H1 (cell line): ENCODE data around the gene OR2D2. TPM values are rescaled to one million over a fixed set of nuclear protein-coding genes. Genes with fewer than 3 reads are reported as not detected.

Source experiments
- CTCF ChIA-PET: fragments of 300-600 bp; sonication (Branson Sonifier 250); formaldehyde crosslinking; loops from one replicate; lab custom pipeline; 2021; ENCODE audit not compliant: partially characterized antibody; lab: Charles Lee
- POLR2A ChIA-PET: fragments of 300-600 bp; sonication (Branson Sonifier 250); formaldehyde crosslinking; loops from one replicate; lab custom pipeline; 2021; ENCODE audit warnings: inconsistent platforms; ENCODE audit not compliant: partially characterized antibody; lab: Charles Lee
- DNase-seq, 2 experiments: peaks; one replicate each; pipeline versions ENCODE4 v3.0.0 to v3.0.0-alpha.2; 2010 to 2022; ENCODE audit warnings: low spot score in 2 of 2, low read depth in 1 of 2, mixed read lengths in 1 of 2
- FAIRE-seq: peaks from 2 replicates; lab custom pipeline; 2011; peaks lifted over from hg19 to GRCh38; lab: Jason Lieb, UNC
- H2AFZ ChIP-seq: 2 replicates; pipeline ENCODE4 v1.8.1; 2012; ENCODE audit warnings: low read length, inconsistent platforms
- H2AK5ac ChIP-seq: 2 replicates; pipeline ENCODE4 v1.6.1; 2013; ENCODE audit warnings: low read depth, low read length
- H2BK120ac ChIP-seq: replicated peaks from 2 replicates; pipeline ENCODE3; 2013; ENCODE audit warnings: low read depth, low read length, inconsistent platforms
- H2BK12ac ChIP-seq: 2 replicates; pipeline ENCODE4 v1.6.1; 2013; ENCODE audit warnings: low read depth, low read length
- H2BK15ac ChIP-seq: 2 replicates; pipeline ENCODE4 v1.6.1; 2013; ENCODE audit warnings: low read length
- H2BK20ac ChIP-seq: 2 replicates; pipeline ENCODE4 v1.6.1; 2013; ENCODE audit warnings: low read length
- H2BK5ac ChIP-seq: 2 replicates; pipeline ENCODE4 v1.6.1; 2013; ENCODE audit warnings: low read depth, low read length
- H3K14ac ChIP-seq: 2 replicates; pipeline ENCODE4 v1.6.1; 2013; ENCODE audit warnings: inconsistent platforms; ENCODE audit not compliant: insufficient read length
- H3K18ac ChIP-seq: 2 replicates; pipeline ENCODE4 v1.6.1; 2013; ENCODE audit warnings: low read length; ENCODE audit errors: extremely low read depth
- H3K23ac ChIP-seq: 2 replicates; pipeline ENCODE4 v1.6.1; 2013; ENCODE audit warnings: inconsistent platforms; ENCODE audit not compliant: insufficient read length
- H3K23me2 ChIP-seq: 2 replicates; pipeline ENCODE4 v1.6.1; 2013; ENCODE audit warnings: low read depth, low read length
- H3K27ac ChIP-seq: 2 replicates; pipeline ENCODE4 v1.6.1; 2011; ENCODE audit warnings: low read depth, low read length, inconsistent platforms
- H3K27me3 ChIP-seq, 4 experiments: replicated peaks in 1 of 4; 1 replicate in 1 of 4; 2 replicates in 3 of 4; pipeline versions ENCODE4 v1.6.1 to v1.8.1; 2011 to 2013; ENCODE audit warnings: low read length in 3 of 4, mild to moderate bottlenecking in 3 of 4, inconsistent platforms in 2 of 4, mixed read lengths in 2 of 4, moderate library complexity in 1 of 4; ENCODE audit not compliant: control insufficient read depth in 3 of 4, insufficient read depth in 3 of 4; ENCODE audit errors: extremely low read depth in 1 of 4
- H3K36me3 ChIP-seq, 4 experiments: 2 replicates each; pipeline versions ENCODE4 v1.6.1 to v1.8.1; 2011 to 2013; ENCODE audit warnings: mild to moderate bottlenecking in 4 of 4, low read length in 3 of 4, moderate library complexity in 2 of 4, control low read depth in 1 of 4, inconsistent platforms in 1 of 4; ENCODE audit not compliant: insufficient read depth in 4 of 4, control insufficient read depth in 2 of 4
- H3K4ac ChIP-seq: replicated peaks from 2 replicates; pipeline ENCODE3; 2013; ENCODE audit warnings: low read length, low read depth, mixed read lengths, inconsistent platforms; ENCODE audit not compliant: insufficient read length
- H3K4me1 ChIP-seq, 4 experiments: replicated peaks in 1 of 4; 1 replicate in 1 of 4; 2 replicates in 3 of 4; pipeline versions ENCODE4 v1.6.1 to v1.8.1; 2011 to 2013; ENCODE audit warnings: low read length in 3 of 4, inconsistent platforms in 2 of 4, mixed read lengths in 1 of 4; ENCODE audit not compliant: insufficient read depth in 4 of 4, control insufficient read depth in 3 of 4
- H3K4me2 ChIP-seq, 2 experiments: 2 replicates each; pipeline versions ENCODE4 v1.6.1 to v1.8.1; 2011 to 2013; ENCODE audit warnings: low read depth in 2 of 2, low read length in 2 of 2, control low read depth in 1 of 2, inconsistent platforms in 1 of 2, mild to moderate bottlenecking in 1 of 2; ENCODE audit not compliant: insufficient read depth in 1 of 2
- H3K4me3 ChIP-seq, 4 experiments: fragments of 200-600, 300-600 bp in 1 of 4; sonication (generic), shearing (Covaris generic), sonication (Bioruptor Twin) in 1 of 4; 2 replicates each; pipeline versions ENCODE4 v1.5.1 to v1.8.1; 2011 to 2016; ENCODE audit warnings: low read length in 4 of 4, low read depth in 3 of 4, control low read depth in 2 of 4, inconsistent platforms in 2 of 4, mild to moderate bottlenecking in 2 of 4, mixed read lengths in 1 of 4, moderate library complexity in 1 of 4; ENCODE audit not compliant: insufficient read depth in 2 of 4; ENCODE audit errors: extremely low read depth in 1 of 4
- H3K56ac ChIP-seq: replicated peaks from 2 replicates; pipeline ENCODE3; 2013; ENCODE audit warnings: low read depth, mild to moderate bottlenecking, mixed read lengths, low read length, inconsistent platforms; ENCODE audit not compliant: insufficient read length
- H3K79me1 ChIP-seq: 2 replicates; pipeline ENCODE4 v1.6.1; 2013; ENCODE audit warnings: low read depth, low read length, control low read depth
- H3K79me2 ChIP-seq, 2 experiments: 2 replicates each; pipeline versions ENCODE4 v1.6.1 to v1.8.1; 2012 to 2013; ENCODE audit warnings: low read length in 2 of 2, mild to moderate bottlenecking in 2 of 2, inconsistent platforms in 1 of 2; ENCODE audit not compliant: insufficient read depth in 2 of 2, control insufficient read depth in 1 of 2
- H3K9ac ChIP-seq, 4 experiments: replicated peaks in 1 of 4; 1 replicate in 1 of 4; 2 replicates in 3 of 4; pipeline versions ENCODE4 v1.6.1 to v1.8.1; 2011 to 2013; ENCODE audit warnings: low read depth in 3 of 4, low read length in 3 of 4, control low read depth in 2 of 4, mild to moderate bottlenecking in 2 of 4, moderate library complexity in 2 of 4, inconsistent platforms in 1 of 4; ENCODE audit errors: extremely low read depth in 1 of 4
- H3K9me3 ChIP-seq, 2 experiments: 2 replicates each; pipeline versions ENCODE4 v1.6.1 to v1.8.1; 2012 to 2013; ENCODE audit warnings: mild to moderate bottlenecking in 2 of 2, moderate library complexity in 2 of 2, control low read depth in 1 of 2, inconsistent platforms in 1 of 2, low read depth in 1 of 2, low read length in 1 of 2, mixed read lengths in 1 of 2; ENCODE audit not compliant: insufficient read depth in 2 of 2
- H4K20me1 ChIP-seq, 2 experiments: replicated peaks in 1 of 2; 2 replicates each; pipeline versions ENCODE3 to v1.8.1; 2011 to 2013; ENCODE audit warnings: inconsistent platforms in 2 of 2, low read length in 2 of 2, mild to moderate bottlenecking in 1 of 2; ENCODE audit not compliant: insufficient read depth in 2 of 2, control insufficient read depth in 1 of 2
- H4K5ac ChIP-seq: 2 replicates; pipeline ENCODE4 v1.6.1; 2013; ENCODE audit warnings: low read length, low read depth, mixed read lengths, inconsistent platforms; ENCODE audit not compliant: insufficient read length
- H4K8ac ChIP-seq: 2 replicates; pipeline ENCODE4 v1.8.0; 2013; ENCODE audit warnings: mild to moderate bottlenecking, moderate library complexity, low read length, inconsistent platforms; ENCODE audit not compliant: insufficient read depth; ENCODE audit errors: extremely low read depth
- H4K91ac ChIP-seq: replicated peaks from 2 replicates; pipeline ENCODE3; 2013; ENCODE audit warnings: low read length, mixed read lengths, inconsistent platforms; ENCODE audit not compliant: insufficient read length
- NRF1 ChIP-seq: IDR thresholded peaks from 2 replicates; pipeline ENCODE4 v1.6.1; 2011; ENCODE audit warnings: mild to moderate bottlenecking, low read depth, low read length, improper control_type of control experiment
- RAD21 ChIP-seq, 2 experiments: IDR thresholded peaks in 1 of 2; conservative IDR thresholded peaks in 1 of 2; 2 replicates each; pipeline ENCODE4 v1.6.1; 2011; ENCODE audit warnings: low read depth in 2 of 2, low read length in 2 of 2, improper control_type of control experiment in 1 of 2, inconsistent platforms in 1 of 2, mild to moderate bottlenecking in 1 of 2, moderate library complexity in 1 of 2
- polyA plus RNA-seq, 7 experiments: library from polyadenylated mRNA; depleted of rRNA in 3 of 7; stranded (reverse) in 5 of 7; unstranded in 2 of 7; fragments of >200 nt in 5 of 7; fragments of 200-250 nt in 2 of 7; gene quantifications; 1 replicate in 5 of 7; 2 replicates in 1 of 7; 4 replicates in 1 of 7; pipeline versions ENCODE4 v1.2.1 to v1.2.3, GENCODE V29; 2011 to 2013; ENCODE audit warnings: missing spikeins in 2 of 7, mixed read lengths in 2 of 7
- total RNA-seq: library from RNA; stranded (reverse); fragmentation: NEBNext Ultra II Directional; extraction: Animal tissue kit (Norgen Biotek cat#: 25700); gene quantifications from 2 replicates; pipeline ENCODE4 v1.2.1, GENCODE V29; 2021
- TF ChIP-seq, protein P1 (sequence below), 3 experiments: IDR thresholded peaks; 1 replicate in 2 of 3; 2 replicates in 1 of 3; pipeline versions ENCODE4 v1.5.1 to v1.6.1; 2011; ENCODE audit warnings: low read length in 3 of 3, mild to moderate bottlenecking in 3 of 3, inconsistent platforms in 2 of 3, low read depth in 1 of 3, moderate library complexity in 1 of 3; ENCODE audit not compliant: insufficient read depth in 1 of 3; ENCODE audit errors: control extremely low read depth in 1 of 3

Gene OR2D2
- total and polyA plus RNA-seq, 2 of the 8 experiments (the other 6 are each of a cell fraction or from before 2014, with no cell fraction given), result 0.15 TPM; not detected in 1

DNA sequence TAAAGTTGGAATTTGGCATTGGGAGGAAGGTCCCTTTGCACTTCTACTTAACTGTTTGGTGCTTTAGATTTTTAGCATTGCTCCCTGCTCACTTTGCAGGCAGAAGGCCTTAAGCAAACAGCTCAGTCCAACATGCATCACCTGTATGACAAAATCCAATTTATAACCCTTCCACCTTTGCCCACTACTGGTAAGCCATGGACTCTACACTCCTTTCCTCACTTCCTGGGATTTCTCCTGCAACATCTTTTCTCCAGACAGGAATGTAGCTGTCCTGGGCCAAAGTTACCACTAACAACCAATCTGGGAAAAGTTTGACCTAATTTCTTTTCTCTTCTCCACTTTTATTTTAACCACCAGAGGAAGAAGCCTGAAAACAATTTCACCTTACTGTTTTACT lies 1.8 kb upstream of the OR2D2 start:
- no peak overlapping the region for H4K91ac ChIP-seq
- no peaks in the 10 kb centered on the region for H3K79me2 ChIP-seq
- no peak overlapping the region for H2BK15ac ChIP-seq
- H3K56ac ChIP-seq, result no peak overlapping the region
- H3K23me2 ChIP-seq, result no peaks in the 10 kb centered on the region
- no peaks in the 10 kb centered on the region for H4K20me1 ChIP-seq
- no peak overlapping the region for H3K9ac ChIP-seq
- H2BK20ac ChIP-seq, result no peak overlapping the region
- ChIA-PET POLR2A (no interaction called here), CTCF (interaction anchor here (0.8 to 1.9 kb wide), 3 partner anchors 82 to 140 kb away, joined by 3 to 5 read pairs (median 4); no protein-coding TSS in a partner anchor)
- no peak for FAIRE-seq
- no peak overlapping the region for H3K14ac ChIP-seq
- no peak for DNase-seq
- no peak overlapping the region for H3K4me3 ChIP-seq
- H3K9me3 ChIP-seq, result no peaks in the 10 kb centered on the region
- no peak overlapping the region for H3K27ac ChIP-seq
- H2BK12ac ChIP-seq, result no peak overlapping the region
- no peak overlapping the region for H4K5ac ChIP-seq
- H3K36me3 ChIP-seq, result no peaks in the 10 kb centered on the region
- H2AK5ac ChIP-seq, result no peak overlapping the region
- no peak overlapping the region for H2BK120ac ChIP-seq
- H3K4me1 ChIP-seq, result no peaks in the 10 kb centered on the region
- no peak overlapping the region for H3K4me2 ChIP-seq
- H3K79me1 ChIP-seq, result no peaks in the 10 kb centered on the region
- no peak overlapping the region for H2BK5ac ChIP-seq
- H3K27me3 ChIP-seq, result peaks cover 0 to 1% (median 0%) of the 10 kb centered on the region in 4 experiments; a peak in 1 of 7 replicates
- H3K4ac ChIP-seq, result no peak overlapping the region
- TF ChIP-seq NRF1 (no peak), RAD21 (IDR thresholded peaks at IDR 0.05 in 1 of 2, conservative IDR thresholded peaks at IDR 0.05 in 1 of 2; ENCODE audit: low read depth in 2 of 2, low read length in 2 of 2) (peak in 1 of 2 experiments; percentile 26; a peak in 2 of 4 replicates)
- TF ChIP-seq, protein P1, sequence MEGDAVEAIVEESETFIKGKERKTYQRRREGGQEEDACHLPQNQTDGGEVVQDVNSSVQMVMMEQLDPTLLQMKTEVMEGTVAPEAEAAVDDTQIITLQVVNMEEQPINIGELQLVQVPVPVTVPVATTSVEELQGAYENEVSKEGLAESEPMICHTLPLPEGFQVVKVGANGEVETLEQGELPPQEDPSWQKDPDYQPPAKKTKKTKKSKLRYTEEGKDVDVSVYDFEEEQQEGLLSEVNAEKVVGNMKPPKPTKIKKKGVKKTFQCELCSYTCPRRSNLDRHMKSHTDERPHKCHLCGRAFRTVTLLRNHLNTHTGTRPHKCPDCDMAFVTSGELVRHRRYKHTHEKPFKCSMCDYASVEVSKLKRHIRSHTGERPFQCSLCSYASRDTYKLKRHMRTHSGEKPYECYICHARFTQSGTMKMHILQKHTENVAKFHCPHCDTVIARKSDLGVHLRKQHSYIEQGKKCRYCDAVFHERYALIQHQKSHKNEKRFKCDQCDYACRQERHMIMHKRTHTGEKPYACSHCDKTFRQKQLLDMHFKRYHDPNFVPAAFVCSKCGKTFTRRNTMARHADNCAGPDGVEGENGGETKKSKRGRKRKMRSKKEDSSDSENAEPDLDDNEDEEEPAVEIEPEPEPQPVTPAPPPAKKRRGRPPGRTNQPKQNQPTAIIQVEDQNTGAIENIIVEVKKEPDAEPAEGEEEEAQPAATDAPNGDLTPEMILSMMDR (IDR thresholded peaks at IDR 0.05; ENCODE audit: control extremely low read depth in 1 of 3, insufficient read depth in 1 of 3, low read depth in 1 of 3, low read length in 3 of 3), result peak in 2 of 3 experiments; percentile 18 to 38; a peak in 2 of 4 replicates
- no peak overlapping the region for H4K8ac ChIP-seq
- no peak overlapping the region for H2AFZ ChIP-seq
- H3K23ac ChIP-seq, result no peak overlapping the region
- no peak overlapping the region for H3K18ac ChIP-seq
